ENCODE measurements around the gene SLAMF8. TPM values are rescaled to one million over a fixed set of nuclear protein-coding genes. Genes with fewer than 3 reads are reported as not detected.

The SLAMF8 gene
- total RNA-seq, 1 donor from 2014 or later, result not detected

GRCh38 chr1:159868766-159869165 is 42.1 kb downstream of the SLAMF8 start:
- Mint-ChIP-seq H3K4me3 (ENCODE audit: unreplicated experiment) (no peak overlapping the region), H3K9me3 (ENCODE audit: unreplicated experiment) (no peaks in the 10 kb centered on the region), H3K4me1 (ENCODE audit: unreplicated experiment) (peaks cover 11% of the 10 kb centered on the region), H3K27me3 (ENCODE audit: unreplicated experiment) (peaks cover 2% of the 10 kb centered on the region), H3K36me3 (ENCODE audit: unreplicated experiment) (peaks cover 2% of the 10 kb centered on the region), H3K27ac (ENCODE audit: unreplicated experiment) (no peak overlapping the region)
- no peak for TF ChIP-seq CTCF (IDR thresholded peaks at IDR 0.05)
- no peak for DNase-seq (ENCODE audit: extremely low spot score, unreplicated experiment)

GRCh38 chr1:159869173-159869572 is 42.5 kb downstream of the SLAMF8 start:
- H3K36me3 Mint-ChIP-seq (ENCODE audit: unreplicated experiment), result peaks cover 2% of the 10 kb centered on the region
- H3K27me3 Mint-ChIP-seq (ENCODE audit: unreplicated experiment), result peaks cover 2% of the 10 kb centered on the region
- no peaks in the 10 kb centered on the region for H3K9me3 Mint-ChIP-seq (ENCODE audit: unreplicated experiment)
- no peak overlapping the region for H3K4me3 Mint-ChIP-seq (ENCODE audit: unreplicated experiment)
- TF ChIP-seq CTCF (IDR thresholded peaks at IDR 0.05), result no peak
- DNase-seq (ENCODE audit: extremely low spot score, unreplicated experiment), result no peak
- peaks cover 11% of the 10 kb centered on the region for H3K4me1 Mint-ChIP-seq (ENCODE audit: unreplicated experiment)
- no peak overlapping the region for H3K27ac Mint-ChIP-seq (ENCODE audit: unreplicated experiment)

- H3K27me3 Mint-ChIP-seq (ENCODE audit: unreplicated experiment), result peaks cover 2% of the 10 kb centered on the region
- TF ChIP-seq CTCF (IDR thresholded peaks at IDR 0.05), result no peak
- no peak for DNase-seq (ENCODE audit: extremely low spot score, unreplicated experiment)
- peaks cover 11% of the 10 kb centered on the region for H3K4me1 Mint-ChIP-seq (ENCODE audit: unreplicated experiment)
- H3K36me3 Mint-ChIP-seq (ENCODE audit: unreplicated experiment), result peaks cover 2% of the 10 kb centered on the region
- H3K9me3 Mint-ChIP-seq (ENCODE audit: unreplicated experiment), result no peaks in the 10 kb centered on the region
- H3K27ac Mint-ChIP-seq (ENCODE audit: unreplicated experiment), result no peak overlapping the region
- H3K4me3 Mint-ChIP-seq (ENCODE audit: unreplicated experiment), result no peak overlapping the region
These were observed 42.9 kb downstream of the SLAMF8 start for GRCh38 chr1:159869607-159870006.

GRCh38 chr1:159870704-159871103 is 44.0 kb downstream of the SLAMF8 start:
- no peak overlapping the region for H3K27ac Mint-ChIP-seq (ENCODE audit: unreplicated experiment)
- no peaks in the 10 kb centered on the region for H3K9me3 Mint-ChIP-seq (ENCODE audit: unreplicated experiment)
- H3K4me1 Mint-ChIP-seq (ENCODE audit: unreplicated experiment), result peaks cover 11% of the 10 kb centered on the region
- peaks cover 2% of the 10 kb centered on the region for H3K27me3 Mint-ChIP-seq (ENCODE audit: unreplicated experiment)
- peaks cover 2% of the 10 kb centered on the region for H3K36me3 Mint-ChIP-seq (ENCODE audit: unreplicated experiment)
- no peak for TF ChIP-seq CTCF (IDR thresholded peaks at IDR 0.05)
- no peak for DNase-seq (ENCODE audit: extremely low spot score, unreplicated experiment)
- no peak overlapping the region for H3K4me3 Mint-ChIP-seq (ENCODE audit: unreplicated experiment)

- no peak overlapping the region for H3K4me3 Mint-ChIP-seq (ENCODE audit: unreplicated experiment)
- no peak for TF ChIP-seq CTCF (IDR thresholded peaks at IDR 0.05)
- H3K36me3 Mint-ChIP-seq (ENCODE audit: unreplicated experiment), result peaks cover 2% of the 10 kb centered on the region
- no peak for DNase-seq (ENCODE audit: extremely low spot score, unreplicated experiment)
- no peak overlapping the region for H3K27ac Mint-ChIP-seq (ENCODE audit: unreplicated experiment)
- H3K27me3 Mint-ChIP-seq (ENCODE audit: unreplicated experiment), result no peaks in the 10 kb centered on the region
- peaks cover 11% of the 10 kb centered on the region for H3K4me1 Mint-ChIP-seq (ENCODE audit: unreplicated experiment)
- H3K9me3 Mint-ChIP-seq (ENCODE audit: unreplicated experiment), result no peaks in the 10 kb centered on the region
These were observed 46.2 kb downstream of the SLAMF8 start for GRCh38 chr1:159872891-159873290.

Data from osteocyte (in vitro differentiated cells).